K562 (cell line): ENCODE results near the gene SYNJ2. TPM values are rescaled to one million over a fixed set of nuclear protein-coding genes. Genes with fewer than 3 reads are reported as not detected.

Experiments used
- FOXK2 ChIP-seq, 2 experiments: fragments of 450-650 bp; IDR thresholded peaks in 1 of 2; conservative IDR thresholded peaks in 1 of 2; 2 replicates each; pipeline ENCODE4 v1.6.1; 2016; ENCODE audit warnings: low read depth in 2 of 2, mild to moderate bottlenecking in 1 of 2
- LARP7 ChIP-seq: fragments of 450-650 bp; IDR thresholded peaks from 2 replicates; pipeline ENCODE4 v1.6.1; 2016
- STAT5A ChIP-seq: IDR thresholded peaks from 2 replicates; pipeline ENCODE4 v1.6.1; 2012; ENCODE audit warnings: low read length, inconsistent platforms, borderline replicate concordance
- ZNF165 ChIP-seq: fragments of 250-450 bp; sonication (Bioruptor Pico); IDR thresholded peaks from 2 replicates; pipeline ENCODE4 v1.4.0; 2020; ENCODE audit warnings: borderline replicate concordance
- polyA plus RNA-seq, 8 experiments: library from polyadenylated mRNA; depleted of rRNA in 4 of 8; stranded (reverse) in 5 of 8; unstranded in 3 of 8; fragments of >200 nt; fragmentation: Nextera tagmentation in 2 of 8; fragmentation: Illumina TruSeq in 1 of 8; extraction: Ambion mirVana in 2 of 8; extraction: Trizol in 1 of 8; gene quantifications; 2 replicates each; pipeline versions ENCODE4 v1.2.1 to v1.2.3, GENCODE V29; 2011 to 2014; ENCODE audit warnings: inconsistent platforms in 1 of 8, missing spikeins in 1 of 8
- total RNA-seq, 7 experiments: library from RNA; depleted of rRNA in 6 of 7; stranded (reverse); fragments of >200 nt in 6 of 7; fragmentation: Illumina TruSeq in 2 of 7; extraction: Trizol in 2 of 7; gene quantifications; 2 replicates each; pipeline versions ENCODE4 v1.2.1 to v1.2.3, GENCODE V29; 2011 to 2021; ENCODE audit warnings: low replicate concordance in 1 of 7
- TF ChIP-seq, protein P1 (sequence below), 2 experiments: fragments of 450-650 bp in 1 of 2; sonication (generic) in 1 of 2; formaldehyde crosslinking in 1 of 2; IDR thresholded peaks; 2 replicates each; pipeline versions ENCODE4 v1.7.1 to v1.9.0; 2016 to 2022; ENCODE audit warnings: inconsistent platforms in 1 of 2, mild to moderate bottlenecking in 1 of 2, missing genetic modification reagents in 1 of 2
- TF ChIP-seq, protein P2 (sequence below), 2 experiments: fragments of 450-650 bp; formaldehyde crosslinking in 1 of 2; IDR thresholded peaks; 2 replicates each; pipeline versions ENCODE4 v1.4.0 to v1.6.1; 2014 to 2020; ENCODE audit warnings: mild to moderate bottlenecking in 2 of 2, borderline replicate concordance in 1 of 2, low read depth in 1 of 2
- TF ChIP-seq, protein P3 (sequence below): sonication (generic); formaldehyde crosslinking; IDR thresholded peaks from 2 replicates; pipeline ENCODE4 v1.8.0; 2022; ENCODE audit warnings: mild to moderate bottlenecking, missing genetic modification reagents, borderline replicate concordance

Gene SYNJ2
- total and polyA plus RNA-seq, 9 of the 15 experiments (the other 6 are each of a cell fraction or from before 2014, with no cell fraction given) = 3.0 to 27.7 (median 17.8) TPM

DNA sequence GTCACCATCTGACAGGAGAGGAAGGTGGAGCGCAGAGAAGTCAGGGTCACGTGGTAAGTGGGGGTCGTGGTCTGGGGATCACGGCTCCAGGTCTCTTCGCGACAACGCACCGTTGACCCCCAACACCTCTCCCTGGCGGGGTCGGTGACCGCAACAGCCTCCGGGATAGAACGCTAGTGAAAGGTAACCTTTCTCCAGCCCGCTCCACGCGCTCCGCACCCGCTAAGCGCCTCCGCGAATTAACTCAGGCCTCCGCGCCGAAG is 600 bp upstream of the SYNJ2 start (continued):
- TF ChIP-seq, protein P1, sequence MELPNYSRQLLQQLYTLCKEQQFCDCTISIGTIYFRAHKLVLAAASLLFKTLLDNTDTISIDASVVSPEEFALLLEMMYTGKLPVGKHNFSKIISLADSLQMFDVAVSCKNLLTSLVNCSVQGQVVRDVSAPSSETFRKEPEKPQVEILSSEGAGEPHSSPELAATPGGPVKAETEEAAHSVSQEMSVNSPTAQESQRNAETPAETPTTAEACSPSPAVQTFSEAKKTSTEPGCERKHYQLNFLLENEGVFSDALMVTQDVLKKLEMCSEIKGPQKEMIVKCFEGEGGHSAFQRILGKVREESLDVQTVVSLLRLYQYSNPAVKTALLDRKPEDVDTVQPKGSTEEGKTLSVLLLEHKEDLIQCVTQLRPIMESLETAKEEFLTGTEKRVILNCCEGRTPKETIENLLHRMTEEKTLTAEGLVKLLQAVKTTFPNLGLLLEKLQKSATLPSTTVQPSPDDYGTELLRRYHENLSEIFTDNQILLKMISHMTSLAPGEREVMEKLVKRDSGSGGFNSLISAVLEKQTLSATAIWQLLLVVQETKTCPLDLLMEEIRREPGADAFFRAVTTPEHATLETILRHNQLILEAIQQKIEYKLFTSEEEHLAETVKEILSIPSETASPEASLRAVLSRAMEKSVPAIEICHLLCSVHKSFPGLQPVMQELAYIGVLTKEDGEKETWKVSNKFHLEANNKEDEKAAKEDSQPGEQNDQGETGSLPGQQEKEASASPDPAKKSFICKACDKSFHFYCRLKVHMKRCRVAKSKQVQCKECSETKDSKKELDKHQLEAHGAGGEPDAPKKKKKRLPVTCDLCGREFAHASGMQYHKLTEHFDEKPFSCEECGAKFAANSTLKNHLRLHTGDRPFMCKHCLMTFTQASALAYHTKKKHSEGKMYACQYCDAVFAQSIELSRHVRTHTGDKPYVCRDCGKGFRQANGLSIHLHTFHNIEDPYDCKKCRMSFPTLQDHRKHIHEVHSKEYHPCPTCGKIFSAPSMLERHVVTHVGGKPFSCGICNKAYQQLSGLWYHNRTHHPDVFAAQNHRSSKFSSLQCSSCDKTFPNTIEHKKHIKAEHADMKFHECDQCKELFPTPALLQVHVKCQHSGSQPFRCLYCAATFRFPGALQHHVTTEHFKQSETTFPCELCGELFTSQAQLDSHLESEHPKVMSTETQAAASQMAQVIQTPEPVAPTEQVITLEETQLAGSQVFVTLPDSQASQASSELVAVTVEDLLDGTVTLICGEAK (IDR thresholded peaks at IDR 0.05) = peak; percentile 37; the same call in 1 of the 2 replicates
- TF ChIP-seq, protein P1 (CRISPR knock-in tag; IDR thresholded peaks at IDR 0.05) = no peak
- TF ChIP-seq, protein P2, sequence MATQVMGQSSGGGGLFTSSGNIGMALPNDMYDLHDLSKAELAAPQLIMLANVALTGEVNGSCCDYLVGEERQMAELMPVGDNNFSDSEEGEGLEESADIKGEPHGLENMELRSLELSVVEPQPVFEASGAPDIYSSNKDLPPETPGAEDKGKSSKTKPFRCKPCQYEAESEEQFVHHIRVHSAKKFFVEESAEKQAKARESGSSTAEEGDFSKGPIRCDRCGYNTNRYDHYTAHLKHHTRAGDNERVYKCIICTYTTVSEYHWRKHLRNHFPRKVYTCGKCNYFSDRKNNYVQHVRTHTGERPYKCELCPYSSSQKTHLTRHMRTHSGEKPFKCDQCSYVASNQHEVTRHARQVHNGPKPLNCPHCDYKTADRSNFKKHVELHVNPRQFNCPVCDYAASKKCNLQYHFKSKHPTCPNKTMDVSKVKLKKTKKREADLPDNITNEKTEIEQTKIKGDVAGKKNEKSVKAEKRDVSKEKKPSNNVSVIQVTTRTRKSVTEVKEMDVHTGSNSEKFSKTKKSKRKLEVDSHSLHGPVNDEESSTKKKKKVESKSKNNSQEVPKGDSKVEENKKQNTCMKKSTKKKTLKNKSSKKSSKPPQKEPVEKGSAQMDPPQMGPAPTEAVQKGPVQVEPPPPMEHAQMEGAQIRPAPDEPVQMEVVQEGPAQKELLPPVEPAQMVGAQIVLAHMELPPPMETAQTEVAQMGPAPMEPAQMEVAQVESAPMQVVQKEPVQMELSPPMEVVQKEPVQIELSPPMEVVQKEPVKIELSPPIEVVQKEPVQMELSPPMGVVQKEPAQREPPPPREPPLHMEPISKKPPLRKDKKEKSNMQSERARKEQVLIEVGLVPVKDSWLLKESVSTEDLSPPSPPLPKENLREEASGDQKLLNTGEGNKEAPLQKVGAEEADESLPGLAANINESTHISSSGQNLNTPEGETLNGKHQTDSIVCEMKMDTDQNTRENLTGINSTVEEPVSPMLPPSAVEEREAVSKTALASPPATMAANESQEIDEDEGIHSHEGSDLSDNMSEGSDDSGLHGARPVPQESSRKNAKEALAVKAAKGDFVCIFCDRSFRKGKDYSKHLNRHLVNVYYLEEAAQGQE (IDR thresholded peaks at IDR 0.05; ENCODE audit: borderline replicate concordance) = 0 out of 2 replicates have a peak, but pooled peaks have one; percentile 11
- TF ChIP-seq, protein P2 (CRISPR knock-in tag; IDR thresholded peaks at IDR 0.05; ENCODE audit: low read depth) = no peak
- TF ChIP-seq, protein P3, sequence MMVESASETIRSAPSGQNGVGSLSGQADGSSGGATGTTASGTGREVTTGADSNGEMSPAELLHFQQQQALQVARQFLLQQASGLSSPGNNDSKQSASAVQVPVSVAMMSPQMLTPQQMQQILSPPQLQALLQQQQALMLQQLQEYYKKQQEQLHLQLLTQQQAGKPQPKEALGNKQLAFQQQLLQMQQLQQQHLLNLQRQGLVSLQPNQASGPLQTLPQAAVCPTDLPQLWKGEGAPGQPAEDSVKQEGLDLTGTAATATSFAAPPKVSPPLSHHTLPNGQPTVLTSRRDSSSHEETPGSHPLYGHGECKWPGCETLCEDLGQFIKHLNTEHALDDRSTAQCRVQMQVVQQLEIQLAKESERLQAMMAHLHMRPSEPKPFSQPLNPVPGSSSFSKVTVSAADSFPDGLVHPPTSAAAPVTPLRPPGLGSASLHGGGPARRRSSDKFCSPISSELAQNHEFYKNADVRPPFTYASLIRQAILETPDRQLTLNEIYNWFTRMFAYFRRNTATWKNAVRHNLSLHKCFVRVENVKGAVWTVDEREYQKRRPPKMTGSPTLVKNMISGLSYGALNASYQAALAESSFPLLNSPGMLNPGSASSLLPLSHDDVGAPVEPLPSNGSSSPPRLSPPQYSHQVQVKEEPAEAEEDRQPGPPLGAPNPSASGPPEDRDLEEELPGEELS (CRISPR knock-in tag) = no peak
- TF ChIP-seq STAT5A = no peak
- TF ChIP-seq LARP7 = peak; percentile 64; the same call in 1 of the 2 replicates
- 0 out of 2 replicates have a peak, but pooled peaks have one; percentile 23 for TF ChIP-seq ZNF165
- TF ChIP-seq FOXK2 (conservative IDR thresholded peaks at IDR 0.05 in 1 of 2, IDR thresholded peaks at IDR 0.05 in 1 of 2; ENCODE audit: low read depth in 2 of 2) = 0 out of 4 replicates have a peak, but pooled peaks of 1 of the 2 experiments have one; percentile 70
